RKO (cell line): ENCODE data around the gene ULK4.

Source experiments
- DNase-seq: peaks from one replicate; pipeline ENCODE4 v3.0.0-alpha.2; 2016; ENCODE audit warnings: low spot score

Gene ULK4

GRCh38 chr3:41260063-41260450, 701.8 kb downstream of the ULK4 start:
- no peak for DNase-seq

- no peak for DNase-seq
Observed at GRCh38 chr3:41259449-41260062, 702.3 kb downstream of the ULK4 start.

GRCh38 chr3:41258239-41258800, 703.6 kb downstream of the ULK4 start:
- DNase-seq = no peak

GRCh38 chr3:41251593-41251992, 710.3 kb downstream of the ULK4 start:
- DNase-seq = no peak

- DNase-seq = no peak
Observed at GRCh38 chr3:41250825-41251224, 711.1 kb downstream of the ULK4 start.

GRCh38 chr3:41249318-41249717, 712.6 kb downstream of the ULK4 start:
- no peak for DNase-seq

- no peak for DNase-seq
Observed at GRCh38 chr3:41248525-41248924, 713.4 kb downstream of the ULK4 start.

- DNase-seq = no peak
Observed at GRCh38 chr3:41247055-41248004, 714.6 kb downstream of the ULK4 start.

- DNase-seq = no peak
Observed at GRCh38 chr3:41244620-41245336, 717.1 kb downstream of the ULK4 start.

GRCh38 chr3:41243183-41243582, 718.7 kb downstream of the ULK4 start:
- DNase-seq = no peak

- no peak for DNase-seq
Observed at GRCh38 chr3:41241800-41242571, 719.9 kb downstream of the ULK4 start.

- DNase-seq = no peak
Observed at GRCh38 chr3:41241161-41241560, 720.7 kb downstream of the ULK4 start.

GRCh38 chr3:41239587-41239986, 722.3 kb downstream of the ULK4 start:
- no peak for DNase-seq

- no peak for DNase-seq
Observed at GRCh38 chr3:41237907-41238306, 724.0 kb downstream of the ULK4 start.

GRCh38 chr3:41236228-41236627, 725.7 kb downstream of the ULK4 start:
- DNase-seq = no peak

- DNase-seq = no peak
Observed at GRCh38 chr3:41234823-41235721, 726.8 kb downstream of the ULK4 start.

GRCh38 chr3:41224120-41224806, 737.6 kb downstream of the ULK4 start:
- DNase-seq = no peak

GRCh38 chr3:41223691-41224090, 738.2 kb downstream of the ULK4 start:
- no peak for DNase-seq

- no peak for DNase-seq
Observed at GRCh38 chr3:41223078-41223477, 738.8 kb downstream of the ULK4 start.

- no peak for DNase-seq
Observed at GRCh38 chr3:41222501-41222900, 739.4 kb downstream of the ULK4 start.
